GM23338 (cell line): ENCODE results near the gene MTR. TPM values are rescaled to one million over a fixed set of nuclear protein-coding genes. Genes with fewer than 3 reads are reported as not detected.

Experiments used
- ATAC-seq: fragments of 200-7000 bp; cut with Tn5 transposase; 3 replicates; pipeline ENCODE4 v1.9.1; 2020
- DNase-seq: peaks from one replicate; pipeline ENCODE4 v3.0.0-alpha.2; 2015; ENCODE audit warnings: low spot score
- H2AFZ ChIP-seq: fragments of 200-600 bp; sonication (generic); 2 replicates; pipeline ENCODE4 v1.8.0; 2016; ENCODE audit warnings: antibody characterized with exemption, mild to moderate bottlenecking, moderate library complexity
- H3F3A ChIP-seq: fragments of 200-600 bp; sonication (generic); replicated peaks from 2 replicates; pipeline ENCODE4 v1.8.0; 2017; ENCODE audit warnings: antibody characterized with exemption, mixed run types, low read depth
- H3K27ac ChIP-seq: fragments of 200-600 bp; sonication (generic); 2 replicates; pipeline ENCODE4 v1.6.1; 2016; ENCODE audit warnings: low read depth
- H3K27me3 ChIP-seq: fragments of 200-600 bp; sonication (generic); 2 replicates; pipeline ENCODE4 v1.8.0; 2016; ENCODE audit warnings: mild to moderate bottlenecking, mixed run types, moderate library complexity; ENCODE audit not compliant: insufficient read depth
- H3K36me3 ChIP-seq: fragments of 200-600 bp; sonication (generic); 2 replicates; pipeline ENCODE4 v1.8.0; 2016; ENCODE audit warnings: mild to moderate bottlenecking; ENCODE audit not compliant: insufficient read depth
- H3K4me1 ChIP-seq: fragments of 200-600 bp; sonication (generic); 2 replicates; pipeline ENCODE4 v1.8.0; 2016; ENCODE audit warnings: mild to moderate bottlenecking, moderate library complexity; ENCODE audit not compliant: insufficient read depth
- H3K4me2 ChIP-seq: fragments of 200-600 bp; sonication (generic); 2 replicates; pipeline ENCODE4 v1.7.1; 2017; ENCODE audit warnings: mixed run types
- H3K4me3 ChIP-seq: fragments of 200-600 bp; sonication (generic); 2 replicates; pipeline ENCODE4 v1.6.1; 2016; ENCODE audit warnings: mixed run types
- H3K79me2 ChIP-seq: fragments of 200-600 bp; sonication (generic); replicated peaks from 2 replicates; pipeline ENCODE4 v1.8.0; 2017; ENCODE audit warnings: mild to moderate bottlenecking; ENCODE audit not compliant: insufficient read depth
- H3K9me2 ChIP-seq: fragments of 200-600 bp; sonication (generic); 2 replicates; pipeline ENCODE4 v1.8.0; 2017; ENCODE audit not compliant: insufficient read depth
- H4K20me1 ChIP-seq: fragments of 200-600 bp; sonication (generic); replicated peaks from 2 replicates; pipeline ENCODE4 v1.8.0; 2017; ENCODE audit warnings: mild to moderate bottlenecking; ENCODE audit not compliant: insufficient read depth
- H3K27ac Mint-ChIP-seq: 2 replicates; pipeline ENCODE4 v1.8.0; 2020; ENCODE audit warnings: inconsistent platforms, mild to moderate bottlenecking, moderate library complexity, mixed read lengths
- H3K27me3 Mint-ChIP-seq: 3 replicates; pipeline ENCODE4 v1.8.0; 2022; ENCODE audit warnings: low read depth, mild to moderate bottlenecking, moderate library complexity, mixed read lengths, inconsistent platforms; ENCODE audit not compliant: insufficient read depth, poor library complexity
- H3K36me3 Mint-ChIP-seq: 3 replicates; pipeline ENCODE4 v1.8.0; 2021; ENCODE audit warnings: low read depth, mild to moderate bottlenecking, inconsistent platforms, moderate library complexity, mixed read lengths
- H3K4me1 Mint-ChIP-seq: 3 replicates; pipeline ENCODE4 v1.8.0; 2020; ENCODE audit warnings: mild to moderate bottlenecking, inconsistent platforms, mixed read lengths
- H3K4me3 Mint-ChIP-seq: 3 replicates; pipeline ENCODE4 v1.8.0; 2021; ENCODE audit warnings: moderate library complexity, mild to moderate bottlenecking, inconsistent platforms, mixed read lengths
- H3K9me3 Mint-ChIP-seq: 3 replicates; pipeline ENCODE4 v1.8.0; 2020; ENCODE audit warnings: moderate library complexity, mild to moderate bottlenecking, inconsistent platforms, mixed read lengths
- CREB1 ChIP-seq: fragments of 250-450 bp; sonication (Bioruptor Pico); IDR thresholded peaks from 2 replicates; pipeline ENCODE4 v1.5.0; 2020; ENCODE audit warnings: low read depth, mild to moderate bottlenecking, moderate library complexity
- CTCF ChIP-seq, 2 experiments: fragments of 200-600 bp in 1 of 2; sonication (generic) in 1 of 2; conservative IDR thresholded peaks; 2 replicates each; pipeline versions ENCODE4 v1.5.1 to v1.6.1; 2016 to 2017; ENCODE audit warnings: antibody characterized with exemption in 2 of 2, low read depth in 2 of 2, mild to moderate bottlenecking in 2 of 2, moderate library complexity in 1 of 2
- EZH2 ChIP-seq: fragments of 200-600 bp; sonication (generic); IDR thresholded peaks from one replicate; pipeline ENCODE4 v1.8.0; 2017; ENCODE audit warnings: antibody characterized with exemption, mild to moderate bottlenecking, low read depth; ENCODE audit not compliant: unreplicated experiment
- EZH2phosphoT487 ChIP-seq: fragments of 200-600 bp; sonication (generic); IDR thresholded peaks from one replicate; pipeline ENCODE4 v1.8.1; 2018; ENCODE audit warnings: antibody characterized with exemption; ENCODE audit not compliant: unreplicated experiment
- JUNB ChIP-seq: IDR thresholded peaks from one replicate; pipeline ENCODE4 v1.6.1; 2016; ENCODE audit warnings: antibody characterized with exemption; ENCODE audit not compliant: unreplicated experiment
- NANOG ChIP-seq: IDR thresholded peaks from 2 replicates; pipeline ENCODE4 v1.6.1; 2016; ENCODE audit warnings: antibody characterized with exemption, borderline replicate concordance
- STAT1 ChIP-seq: IDR thresholded peaks from one replicate; pipeline ENCODE4 v1.6.1; 2016; ENCODE audit warnings: antibody characterized with exemption; ENCODE audit not compliant: unreplicated experiment
- ZNF114 ChIP-seq: fragments of 250-450 bp; sonication (Bioruptor Pico); IDR thresholded peaks from 2 replicates; pipeline ENCODE4 v1.5.0; 2020; ENCODE audit warnings: mild to moderate bottlenecking, moderate library complexity
- ZNF331 ChIP-seq: fragments of 250-450 bp; sonication (Bioruptor Pico); IDR thresholded peaks from 2 replicates; pipeline ENCODE4 v1.5.0; 2020; ENCODE audit warnings: low read depth, mild to moderate bottlenecking, moderate library complexity
- polyA plus RNA-seq: library from polyadenylated mRNA; unstranded; fragments of >200 nt; fragmentation: Nextera tagmentation; extraction: Ambion mirVana; gene quantifications from 2 replicates; pipeline ENCODE4 v1.2.1, GENCODE V29; 2016
- total RNA-seq: library from RNA; depleted of rRNA; stranded (reverse); fragments of >200 nt; shearing (Covaris generic); gene quantifications from 2 replicates; pipeline ENCODE4 v1.2.3, GENCODE V29; 2014
- TF ChIP-seq, protein P1 (sequence below): fragments of 250-450 bp; sonication (Bioruptor Pico); IDR thresholded peaks from 2 replicates; pipeline ENCODE4 v1.5.0; 2020; ENCODE audit warnings: mild to moderate bottlenecking, moderate library complexity

Gene MTR
- total and polyA plus RNA-seq, 2 experiments from 2014 or later: 6.4 to 20.0 TPM

DNA sequence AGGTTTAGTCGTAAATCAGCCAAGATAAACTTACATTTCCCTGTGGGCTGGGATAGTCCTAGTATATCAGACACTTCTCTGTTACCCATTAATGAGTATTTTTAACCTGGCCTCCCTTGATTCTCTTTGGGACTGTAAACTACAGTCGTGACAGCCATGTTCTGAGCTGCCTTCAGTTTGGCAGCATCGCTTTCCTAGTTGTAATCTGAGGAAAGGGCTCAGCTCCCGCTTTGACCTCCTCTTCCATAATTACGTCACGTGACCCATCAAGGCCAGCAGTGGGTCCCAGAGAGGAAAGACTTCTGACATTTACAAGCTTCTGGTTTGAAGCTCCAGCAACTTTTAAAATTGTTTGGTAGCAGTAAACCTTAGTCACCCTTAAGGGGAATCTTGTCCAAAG is 34.6 kb upstream of the MTR start:
- ATAC-seq: no peak
- no peak overlapping the region for H3K4me2 ChIP-seq
- Mint-ChIP-seq H3K4me3 (no peak overlapping the region), H3K4me1 (0 out of 3 replicates have a peak, but pooled peaks cover 2% of the 10 kb centered on the region), H3K27ac (no peak overlapping the region), H3K36me3 (no peaks in the 10 kb centered on the region), H3K27me3 (no peaks in the 10 kb centered on the region), H3K9me3 (no peaks in the 10 kb centered on the region)
- no peaks in the 10 kb centered on the region for H3K36me3 ChIP-seq
- H2AFZ ChIP-seq: no peak overlapping the region
- H3K9me2 ChIP-seq: no peaks in the 10 kb centered on the region
- H3K27me3 ChIP-seq: no peaks in the 10 kb centered on the region
- TF ChIP-seq CTCF (conservative IDR thresholded peaks at IDR 0.05; ENCODE audit: low read depth in 2 of 2) (no peak), NANOG (no peak), JUNB (no peak), ZNF114 (no peak), EZH2 (no peak), CREB1 (CRISPR knock-in tag) (no peak)
- H3K27ac ChIP-seq: no peak overlapping the region; the same call in 1 of the 2 replicates
- 0 out of 2 replicates have a peak, but pooled peaks cover 3% of the 10 kb centered on the region for H4K20me1 ChIP-seq
- no peaks in the 10 kb centered on the region for H3K4me1 ChIP-seq
- no peaks in the 10 kb centered on the region for H3F3A ChIP-seq
- H3K4me3 ChIP-seq: no peak overlapping the region
- no peaks in the 10 kb centered on the region for H3K79me2 ChIP-seq
- no peak for DNase-seq

DNA sequence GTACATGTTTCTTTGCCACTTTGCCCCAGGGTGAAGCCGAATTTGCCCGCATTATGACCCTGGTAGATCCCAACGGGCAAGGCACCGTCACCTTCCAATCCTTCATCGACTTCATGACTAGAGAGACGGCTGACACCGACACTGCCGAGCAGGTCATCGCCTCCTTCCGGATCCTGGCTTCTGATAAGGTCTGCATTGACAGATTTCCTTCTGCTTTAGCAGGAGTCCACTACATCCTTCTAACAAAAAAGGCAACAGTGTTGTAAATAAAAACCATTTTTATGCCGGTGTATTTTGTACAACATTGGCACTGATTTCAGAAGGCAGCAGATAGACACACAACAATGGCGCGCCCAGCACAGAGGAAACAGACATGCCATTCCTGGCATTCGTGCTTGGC is 34.1 kb upstream of the MTR start:
- no peaks in the 10 kb centered on the region for H3F3A ChIP-seq
- no peaks in the 10 kb centered on the region for H3K79me2 ChIP-seq
- no peaks in the 10 kb centered on the region for H3K4me1 ChIP-seq
- no peak overlapping the region for H2AFZ ChIP-seq
- no peaks in the 10 kb centered on the region for H3K9me2 ChIP-seq
- H3K4me3 ChIP-seq: no peak overlapping the region
- no peak for DNase-seq
- Mint-ChIP-seq H3K4me3 (no peak overlapping the region), H3K27ac (no peak overlapping the region), H3K4me1 (0 out of 3 replicates have a peak, but pooled peaks cover 2% of the 10 kb centered on the region), H3K27me3 (no peaks in the 10 kb centered on the region), H3K9me3 (no peaks in the 10 kb centered on the region), H3K36me3 (no peaks in the 10 kb centered on the region)
- no peak overlapping the region for H3K27ac ChIP-seq
- H3K36me3 ChIP-seq: no peaks in the 10 kb centered on the region
- H3K27me3 ChIP-seq: no peaks in the 10 kb centered on the region
- H4K20me1 ChIP-seq: 0 out of 2 replicates have a peak, but pooled peaks cover 3% of the 10 kb centered on the region
- TF ChIP-seq ZNF331 (no peak), CREB1 (CRISPR knock-in tag) (no peak), STAT1 (no peak), EZH2phosphoT487 (no peak), EZH2 (no peak)
- TF ChIP-seq, protein P1, sequence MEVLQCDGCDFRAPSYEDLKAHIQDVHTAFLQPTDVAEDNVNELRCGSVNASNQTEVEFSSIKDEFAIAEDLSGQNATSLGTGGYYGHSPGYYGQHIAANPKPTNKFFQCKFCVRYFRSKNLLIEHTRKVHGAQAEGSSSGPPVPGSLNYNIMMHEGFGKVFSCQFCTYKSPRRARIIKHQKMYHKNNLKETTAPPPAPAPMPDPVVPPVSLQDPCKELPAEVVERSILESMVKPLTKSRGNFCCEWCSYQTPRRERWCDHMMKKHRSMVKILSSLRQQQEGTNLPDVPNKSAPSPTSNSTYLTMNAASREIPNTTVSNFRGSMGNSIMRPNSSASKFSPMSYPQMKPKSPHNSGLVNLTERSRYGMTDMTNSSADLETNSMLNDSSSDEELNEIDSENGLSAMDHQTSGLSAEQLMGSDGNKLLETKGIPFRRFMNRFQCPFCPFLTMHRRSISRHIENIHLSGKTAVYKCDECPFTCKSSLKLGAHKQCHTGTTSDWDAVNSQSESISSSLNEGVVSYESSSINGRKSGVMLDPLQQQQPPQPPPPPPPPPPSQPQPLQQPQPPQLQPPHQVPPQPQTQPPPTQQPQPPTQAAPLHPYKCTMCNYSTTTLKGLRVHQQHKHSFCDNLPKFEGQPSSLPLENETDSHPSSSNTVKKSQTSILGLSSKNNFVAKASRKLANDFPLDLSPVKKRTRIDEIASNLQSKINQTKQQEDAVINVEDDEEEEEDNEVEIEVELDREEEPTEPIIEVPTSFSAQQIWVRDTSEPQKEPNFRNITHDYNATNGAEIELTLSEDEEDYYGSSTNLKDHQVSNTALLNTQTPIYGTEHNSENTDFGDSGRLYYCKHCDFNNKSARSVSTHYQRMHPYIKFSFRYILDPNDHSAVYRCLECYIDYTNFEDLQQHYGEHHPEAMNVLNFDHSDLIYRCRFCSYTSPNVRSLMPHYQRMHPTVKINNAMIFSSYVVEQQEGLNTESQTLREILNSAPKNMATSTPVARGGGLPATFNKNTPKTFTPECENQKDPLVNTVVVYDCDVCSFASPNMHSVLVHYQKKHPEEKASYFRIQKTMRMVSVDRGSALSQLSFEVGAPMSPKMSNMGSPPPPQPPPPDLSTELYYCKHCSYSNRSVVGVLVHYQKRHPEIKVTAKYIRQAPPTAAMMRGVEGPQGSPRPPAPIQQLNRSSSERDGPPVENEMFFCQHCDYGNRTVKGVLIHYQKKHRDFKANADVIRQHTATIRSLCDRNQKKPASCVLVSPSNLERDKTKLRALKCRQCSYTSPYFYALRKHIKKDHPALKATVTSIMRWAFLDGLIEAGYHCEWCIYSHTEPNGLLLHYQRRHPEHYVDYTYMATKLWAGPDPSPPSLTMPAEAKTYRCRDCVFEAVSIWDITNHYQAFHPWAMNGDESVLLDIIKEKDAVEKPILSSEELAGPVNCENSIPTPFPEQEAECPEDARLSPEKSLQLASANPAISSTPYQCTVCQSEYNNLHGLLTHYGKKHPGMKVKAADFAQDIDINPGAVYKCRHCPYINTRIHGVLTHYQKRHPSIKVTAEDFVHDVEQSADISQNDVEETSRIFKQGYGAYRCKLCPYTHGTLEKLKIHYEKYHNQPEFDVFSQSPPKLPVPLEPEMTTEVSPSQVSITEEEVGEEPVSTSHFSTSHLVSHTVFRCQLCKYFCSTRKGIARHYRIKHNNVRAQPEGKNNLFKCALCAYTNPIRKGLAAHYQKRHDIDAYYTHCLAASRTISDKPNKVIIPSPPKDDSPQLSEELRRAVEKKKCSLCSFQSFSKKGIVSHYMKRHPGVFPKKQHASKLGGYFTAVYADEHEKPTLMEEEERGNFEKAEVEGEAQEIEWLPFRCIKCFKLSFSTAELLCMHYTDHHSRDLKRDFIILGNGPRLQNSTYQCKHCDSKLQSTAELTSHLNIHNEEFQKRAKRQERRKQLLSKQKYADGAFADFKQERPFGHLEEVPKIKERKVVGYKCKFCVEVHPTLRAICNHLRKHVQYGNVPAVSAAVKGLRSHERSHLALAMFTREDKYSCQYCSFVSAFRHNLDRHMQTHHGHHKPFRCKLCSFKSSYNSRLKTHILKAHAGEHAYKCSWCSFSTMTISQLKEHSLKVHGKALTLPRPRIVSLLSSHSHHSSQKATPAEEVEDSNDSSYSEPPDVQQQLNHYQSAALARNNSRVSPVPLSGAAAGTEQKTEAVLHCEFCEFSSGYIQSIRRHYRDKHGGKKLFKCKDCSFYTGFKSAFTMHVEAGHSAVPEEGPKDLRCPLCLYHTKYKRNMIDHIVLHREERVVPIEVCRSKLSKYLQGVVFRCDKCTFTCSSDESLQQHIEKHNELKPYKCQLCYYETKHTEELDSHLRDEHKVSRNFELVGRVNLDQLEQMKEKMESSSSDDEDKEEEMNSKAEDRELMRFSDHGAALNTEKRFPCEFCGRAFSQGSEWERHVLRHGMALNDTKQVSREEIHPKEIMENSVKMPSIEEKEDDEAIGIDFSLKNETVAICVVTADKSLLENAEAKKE (CRISPR knock-in tag): no peak
- no peak overlapping the region for H3K4me2 ChIP-seq
- ATAC-seq: no peak
